WTC11 (cell line): ENCODE data around the gene RTEL1. TPM values are rescaled to one million over a fixed set of nuclear protein-coding genes. Genes with fewer than 3 reads are reported as not detected.

Experiments used
- ATAC-seq: fragments of 200-7000 bp; cut with Tn5 transposase; 2 replicates; pipeline ENCODE4 v1.10.0; 2021; ENCODE audit warnings: mild to moderate bottlenecking, moderate library complexity
- CTCF ChIA-PET: fragments of 300-600 bp; sonication (Branson Sonifier 250); formaldehyde crosslinking; loops from one replicate; lab custom pipeline; 2021; ENCODE audit warnings: antibody characterized with exemption; lab: Charles Lee
- POLR2A ChIA-PET: fragments of 350-600 bp; sonication (Branson Sonifier 250); formaldehyde crosslinking; loops from one replicate; lab custom pipeline; 2021; ENCODE audit warnings: antibody characterized with exemption; lab: Charles Lee
- DNase-seq: peaks from one replicate; pipeline ENCODE4 v3.0.0; 2021; ENCODE audit warnings: low spot score
- H3K27ac Mint-ChIP-seq: 2 replicates; pipeline ENCODE4 v1.8.0; 2021; ENCODE audit warnings: mixed read lengths
- H3K27me3 Mint-ChIP-seq: 2 replicates; pipeline ENCODE4 v1.8.0; 2021; ENCODE audit warnings: low read depth, mild to moderate bottlenecking, moderate library complexity, mixed read lengths
- H3K36me3 Mint-ChIP-seq: 2 replicates; pipeline ENCODE4 v1.8.0; 2021; ENCODE audit warnings: mixed read lengths
- H3K4me1 Mint-ChIP-seq: 2 replicates; pipeline ENCODE4 v1.8.0; 2022; ENCODE audit warnings: mixed read lengths
- H3K4me3 Mint-ChIP-seq: 2 replicates; pipeline ENCODE4 v1.8.0; 2021; ENCODE audit warnings: mild to moderate bottlenecking, moderate library complexity, mixed read lengths
- H3K9me3 Mint-ChIP-seq: 2 replicates; pipeline ENCODE4 v1.8.0; 2021; ENCODE audit warnings: mixed read lengths
- AR ChIP-seq: fragments of 250-450 bp; sonication (Bioruptor Pico); IDR thresholded peaks from 2 replicates; pipeline ENCODE4 v1.9.0; 2021; ENCODE audit warnings: mild to moderate bottlenecking
- CREB1 ChIP-seq: sonication (generic); formaldehyde crosslinking; IDR thresholded peaks from 2 replicates; pipeline ENCODE4 v1.8.0; 2023; ENCODE audit warnings: mild to moderate bottlenecking, missing genetic modification reagents
- FOXP1 ChIP-seq: sonication (generic); formaldehyde crosslinking; IDR thresholded peaks from 2 replicates; pipeline ENCODE4 v1.8.0; 2022; ENCODE audit warnings: missing genetic modification reagents, mild to moderate bottlenecking, moderate library complexity, borderline replicate concordance
- GABPB1 ChIP-seq: sonication (generic); formaldehyde crosslinking; IDR thresholded peaks from 2 replicates; pipeline ENCODE4 v1.8.1; 2023; ENCODE audit warnings: mild to moderate bottlenecking, missing genetic modification reagents
- IRF2 ChIP-seq: sonication (generic); formaldehyde crosslinking; IDR thresholded peaks from 2 replicates; pipeline ENCODE4 v1.8.0; 2022; ENCODE audit warnings: low read depth, missing genetic modification reagents, borderline replicate concordance
- MYBL2 ChIP-seq: sonication (generic); formaldehyde crosslinking; IDR thresholded peaks from 2 replicates; pipeline ENCODE4 v1.8.1; 2023; ENCODE audit warnings: mild to moderate bottlenecking, moderate library complexity, missing genetic modification reagents
- NFYB ChIP-seq: sonication (generic); formaldehyde crosslinking; conservative IDR thresholded peaks from 2 replicates; pipeline ENCODE4 v1.8.0; 2022; ENCODE audit warnings: low read depth, missing genetic modification reagents
- NR3C1 ChIP-seq: sonication (generic); formaldehyde crosslinking; conservative IDR thresholded peaks from 2 replicates; pipeline ENCODE4 v1.8.1; 2023; ENCODE audit warnings: low read depth, mild to moderate bottlenecking, missing genetic modification reagents
- PRRX2 ChIP-seq: fragments of 250-450 bp; sonication (Bioruptor Pico); IDR thresholded peaks from 2 replicates; pipeline ENCODE4 v1.8.0; 2021; ENCODE audit warnings: mild to moderate bottlenecking
- RORB ChIP-seq: fragments of 250-450 bp; sonication (Bioruptor Pico); IDR thresholded peaks from 2 replicates; pipeline ENCODE4 v1.9.0; 2021; ENCODE audit warnings: mild to moderate bottlenecking
- TP53 ChIP-seq: sonication (generic); formaldehyde crosslinking; IDR thresholded peaks from 2 replicates; pipeline ENCODE4 v1.8.1; 2023; ENCODE audit warnings: mild to moderate bottlenecking, missing genetic modification reagents
- ZNF232 ChIP-seq: sonication (generic); formaldehyde crosslinking; IDR thresholded peaks from 2 replicates; pipeline ENCODE4 v1.8.0; 2022; ENCODE audit warnings: mild to moderate bottlenecking, missing genetic modification reagents
- ZNF263 ChIP-seq: sonication (generic); formaldehyde crosslinking; IDR thresholded peaks from 2 replicates; pipeline ENCODE4 v1.8.1; 2022; ENCODE audit warnings: low read depth, mild to moderate bottlenecking, moderate library complexity, missing genetic modification reagents
- ZNF317 ChIP-seq: sonication (generic); formaldehyde crosslinking; IDR thresholded peaks from 2 replicates; pipeline ENCODE4 v1.8.1; 2023; ENCODE audit warnings: low read depth, mild to moderate bottlenecking, moderate library complexity, missing genetic modification reagents, borderline replicate concordance
- ZNF512 ChIP-seq: sonication (generic); formaldehyde crosslinking; IDR thresholded peaks from 2 replicates; pipeline ENCODE4 v1.8.1; 2022; ENCODE audit warnings: missing genetic modification reagents, borderline replicate concordance
- ZNF671 ChIP-seq: fragments of 250-450 bp; sonication (Bioruptor Pico); IDR thresholded peaks from 2 replicates; pipeline ENCODE4 v1.8.0; 2021; ENCODE audit warnings: mild to moderate bottlenecking
- total RNA-seq: library from RNA; stranded (reverse); gene quantifications from 3 replicates; pipeline ENCODE4 v1.2.3, GENCODE V29; 2021
- TF ChIP-seq, protein P1 (sequence below): fragments of 250-450 bp; sonication (Bioruptor Pico); IDR thresholded peaks from 2 replicates; pipeline ENCODE4 v2.1.2; 2022; ENCODE audit warnings: mild to moderate bottlenecking, moderate library complexity
- TF ChIP-seq, protein P2 (sequence below): sonication (generic); formaldehyde crosslinking; IDR thresholded peaks from 2 replicates; pipeline ENCODE4 v1.8.1; 2023; ENCODE audit warnings: mild to moderate bottlenecking, missing genetic modification reagents, moderate library complexity
- TF ChIP-seq, protein P3 (sequence below): sonication (generic); formaldehyde crosslinking; IDR thresholded peaks from 2 replicates; pipeline ENCODE4 v1.8.0; 2023; ENCODE audit warnings: mild to moderate bottlenecking, missing genetic modification reagents
- TF ChIP-seq, protein P4 (sequence below): sonication (generic); formaldehyde crosslinking; IDR thresholded peaks from 2 replicates; pipeline ENCODE4 v1.8.1; 2022; ENCODE audit warnings: low read depth, missing genetic modification reagents, borderline replicate concordance
- TF ChIP-seq, protein P5 (sequence below): sonication (generic); formaldehyde crosslinking; IDR thresholded peaks from 2 replicates; pipeline ENCODE4 v1.8.1; 2023; ENCODE audit warnings: mild to moderate bottlenecking, missing genetic modification reagents, moderate library complexity

RTEL1 gene
- total RNA-seq, 1 experiment from 2014 or later: 44.9 TPM

GRCh38 chr20:63690898-63691710 is 33.0 kb downstream of the RTEL1 start:
- no peak for DNase-seq
- Mint-ChIP-seq H3K9me3 (no peaks in the 10 kb centered on the region), H3K36me3 (peaks cover 14% of the 10 kb centered on the region), H3K4me3 (no peak overlapping the region), H3K4me1 (peaks cover under 1% of the 10 kb centered on the region), H3K27me3 (peaks cover 3% of the 10 kb centered on the region; the same call in 1 of the 2 replicates), H3K27ac (peak overlapping the region; percentile 84; the same call in 1 of the 2 replicates)
- POLR2A ChIA-PET: no interaction called here
- ATAC-seq: no peak
- TF ChIP-seq, protein P1, sequence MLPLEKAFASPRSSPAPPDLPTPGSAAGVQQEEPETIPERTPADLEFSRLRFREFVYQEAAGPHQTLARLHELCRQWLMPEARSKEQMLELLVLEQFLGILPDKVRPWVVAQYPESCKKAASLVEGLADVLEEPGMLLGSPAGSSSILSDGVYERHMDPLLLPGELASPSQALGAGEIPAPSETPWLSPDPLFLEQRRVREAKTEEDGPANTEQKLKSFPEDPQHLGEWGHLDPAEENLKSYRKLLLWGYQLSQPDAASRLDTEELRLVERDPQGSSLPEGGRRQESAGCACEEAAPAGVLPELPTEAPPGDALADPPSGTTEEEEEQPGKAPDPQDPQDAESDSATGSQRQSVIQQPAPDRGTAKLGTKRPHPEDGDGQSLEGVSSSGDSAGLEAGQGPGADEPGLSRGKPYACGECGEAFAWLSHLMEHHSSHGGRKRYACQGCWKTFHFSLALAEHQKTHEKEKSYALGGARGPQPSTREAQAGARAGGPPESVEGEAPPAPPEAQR (CRISPR knock-in tag): no peak
- TF ChIP-seq IRF2: no peak
- TF ChIP-seq ZNF263 (CRISPR knock-in tag): no peak
- no peak for TF ChIP-seq GABPB1 (CRISPR knock-in tag)
- TF ChIP-seq NR3C1 (CRISPR knock-in tag): no peak
- no peak for TF ChIP-seq MYBL2 (CRISPR knock-in tag)
- TF ChIP-seq, protein P2, sequence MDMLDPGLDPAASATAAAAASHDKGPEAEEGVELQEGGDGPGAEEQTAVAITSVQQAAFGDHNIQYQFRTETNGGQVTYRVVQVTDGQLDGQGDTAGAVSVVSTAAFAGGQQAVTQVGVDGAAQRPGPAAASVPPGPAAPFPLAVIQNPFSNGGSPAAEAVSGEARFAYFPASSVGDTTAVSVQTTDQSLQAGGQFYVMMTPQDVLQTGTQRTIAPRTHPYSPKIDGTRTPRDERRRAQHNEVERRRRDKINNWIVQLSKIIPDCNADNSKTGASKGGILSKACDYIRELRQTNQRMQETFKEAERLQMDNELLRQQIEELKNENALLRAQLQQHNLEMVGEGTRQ (CRISPR knock-in tag): no peak
- TF ChIP-seq RORB (CRISPR knock-in tag): no peak
- TF ChIP-seq, protein P3, sequence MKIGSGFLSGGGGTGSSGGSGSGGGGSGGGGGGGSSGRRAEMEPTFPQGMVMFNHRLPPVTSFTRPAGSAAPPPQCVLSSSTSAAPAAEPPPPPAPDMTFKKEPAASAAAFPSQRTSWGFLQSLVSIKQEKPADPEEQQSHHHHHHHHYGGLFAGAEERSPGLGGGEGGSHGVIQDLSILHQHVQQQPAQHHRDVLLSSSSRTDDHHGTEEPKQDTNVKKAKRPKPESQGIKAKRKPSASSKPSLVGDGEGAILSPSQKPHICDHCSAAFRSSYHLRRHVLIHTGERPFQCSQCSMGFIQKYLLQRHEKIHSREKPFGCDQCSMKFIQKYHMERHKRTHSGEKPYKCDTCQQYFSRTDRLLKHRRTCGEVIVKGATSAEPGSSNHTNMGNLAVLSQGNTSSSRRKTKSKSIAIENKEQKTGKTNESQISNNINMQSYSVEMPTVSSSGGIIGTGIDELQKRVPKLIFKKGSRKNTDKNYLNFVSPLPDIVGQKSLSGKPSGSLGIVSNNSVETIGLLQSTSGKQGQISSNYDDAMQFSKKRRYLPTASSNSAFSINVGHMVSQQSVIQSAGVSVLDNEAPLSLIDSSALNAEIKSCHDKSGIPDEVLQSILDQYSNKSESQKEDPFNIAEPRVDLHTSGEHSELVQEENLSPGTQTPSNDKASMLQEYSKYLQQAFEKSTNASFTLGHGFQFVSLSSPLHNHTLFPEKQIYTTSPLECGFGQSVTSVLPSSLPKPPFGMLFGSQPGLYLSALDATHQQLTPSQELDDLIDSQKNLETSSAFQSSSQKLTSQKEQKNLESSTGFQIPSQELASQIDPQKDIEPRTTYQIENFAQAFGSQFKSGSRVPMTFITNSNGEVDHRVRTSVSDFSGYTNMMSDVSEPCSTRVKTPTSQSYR (CRISPR knock-in tag): no peak
- no peak for TF ChIP-seq ZNF671
- no peak for TF ChIP-seq NFYB (CRISPR knock-in tag)
- CTCF ChIA-PET: no interaction called here

DNA sequence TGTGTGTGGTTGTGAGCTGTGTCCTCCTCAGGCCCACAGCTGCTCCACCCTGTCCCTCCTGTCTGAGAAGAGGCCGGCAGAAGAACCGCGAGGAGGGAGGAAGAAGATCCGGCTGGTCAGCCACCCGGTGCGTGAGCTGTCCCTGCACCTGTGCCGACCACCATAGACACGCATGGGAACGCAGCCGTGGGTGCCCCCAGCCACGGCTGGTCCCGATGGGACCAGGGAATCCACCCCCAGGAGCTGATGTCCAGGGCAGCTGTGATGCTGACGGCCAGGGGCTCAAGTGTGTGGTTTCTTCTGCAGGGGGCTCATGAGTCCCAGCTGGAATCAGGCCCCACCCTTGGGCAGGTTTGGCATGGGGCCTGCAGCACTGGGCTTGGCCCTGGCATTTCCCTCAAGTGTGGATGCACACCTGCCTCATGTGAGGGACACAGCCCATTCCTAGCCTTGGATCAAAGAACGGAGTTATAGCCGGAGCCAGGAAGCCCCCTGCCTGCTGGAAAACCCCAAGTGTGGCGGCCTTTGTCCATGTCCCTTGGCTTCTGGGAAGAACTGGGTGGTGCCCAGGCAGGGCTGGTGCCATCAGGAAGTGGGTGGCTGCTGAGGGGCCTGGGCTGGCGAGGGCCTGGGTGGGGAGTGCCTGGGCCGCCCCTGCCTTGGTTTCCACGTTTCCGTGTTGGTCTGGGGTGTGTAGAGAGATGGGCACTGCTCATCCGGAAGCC is 33.8 kb downstream of the RTEL1 start:
- ChIA-PET CTCF (no interaction called here), POLR2A (no interaction called here)
- H3K9me3 Mint-ChIP-seq: no peaks in the 10 kb centered on the region
- peak overlapping the region; percentile 84; the same call in 1 of the 2 replicates for H3K27ac Mint-ChIP-seq
- peaks cover 14% of the 10 kb centered on the region for H3K36me3 Mint-ChIP-seq
- peaks cover 3% of the 10 kb centered on the region for H3K4me1 Mint-ChIP-seq
- peaks cover 3% of the 10 kb centered on the region; the same call in 1 of the 2 replicates for H3K27me3 Mint-ChIP-seq
- DNase-seq: no peak
- no peak for ATAC-seq
- H3K4me3 Mint-ChIP-seq: no peak overlapping the region
- TF ChIP-seq ZNF512 (CRISPR knock-in tag) (no peak), ZNF317 (CRISPR knock-in tag) (no peak), RORB (CRISPR knock-in tag) (no peak), TP53 (CRISPR knock-in tag) (no peak), ZNF263 (CRISPR knock-in tag) (no peak), PRRX2 (no peak), AR (CRISPR knock-in tag) (no peak), CREB1 (CRISPR knock-in tag) (no peak), FOXP1 (CRISPR knock-in tag) (no peak), ZNF232 (no peak)
- TF ChIP-seq, protein P4, sequence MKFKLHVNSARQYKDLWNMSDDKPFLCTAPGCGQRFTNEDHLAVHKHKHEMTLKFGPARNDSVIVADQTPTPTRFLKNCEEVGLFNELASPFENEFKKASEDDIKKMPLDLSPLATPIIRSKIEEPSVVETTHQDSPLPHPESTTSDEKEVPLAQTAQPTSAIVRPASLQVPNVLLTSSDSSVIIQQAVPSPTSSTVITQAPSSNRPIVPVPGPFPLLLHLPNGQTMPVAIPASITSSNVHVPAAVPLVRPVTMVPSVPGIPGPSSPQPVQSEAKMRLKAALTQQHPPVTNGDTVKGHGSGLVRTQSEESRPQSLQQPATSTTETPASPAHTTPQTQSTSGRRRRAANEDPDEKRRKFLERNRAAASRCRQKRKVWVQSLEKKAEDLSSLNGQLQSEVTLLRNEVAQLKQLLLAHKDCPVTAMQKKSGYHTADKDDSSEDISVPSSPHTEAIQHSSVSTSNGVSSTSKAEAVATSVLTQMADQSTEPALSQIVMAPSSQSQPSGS (CRISPR knock-in tag): no peak
- TF ChIP-seq, protein P5, sequence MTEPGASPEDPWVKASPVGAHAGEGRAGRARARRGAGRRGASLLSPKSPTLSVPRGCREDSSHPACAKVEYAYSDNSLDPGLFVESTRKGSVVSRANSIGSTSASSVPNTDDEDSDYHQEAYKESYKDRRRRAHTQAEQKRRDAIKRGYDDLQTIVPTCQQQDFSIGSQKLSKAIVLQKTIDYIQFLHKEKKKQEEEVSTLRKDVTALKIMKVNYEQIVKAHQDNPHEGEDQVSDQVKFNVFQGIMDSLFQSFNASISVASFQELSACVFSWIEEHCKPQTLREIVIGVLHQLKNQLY (CRISPR knock-in tag): no peak
